ENCODE measurements around the gene ZBTB20.
A peak's percentile ranks its signal among the peaks of the same experiment; 100 is the strongest.

GRCh38 chr3:114299421-114299820 lies 847.7 kb downstream of the ZBTB20 start:
- TF ChIP-seq CTCF (IDR thresholded peaks at IDR 0.05): peak; percentile 43
- no peak for TF ChIP-seq EZH2 (IDR thresholded peaks at IDR 0.05; ENCODE audit: borderline replicate concordance, insufficient read depth, low read depth, low read length, poor library complexity, severe bottlenecking)

All from B cell (primary cell).